HG02759 (cell line): ENCODE measurements around the gene ERC2.

Experiments
- ATAC-seq: cut with Tn5 transposase; IDR thresholded peaks from one replicate; pipeline ENCODE4 v1.9.1; 2021; ENCODE audit warnings: mild to moderate bottlenecking, moderate library complexity; ENCODE audit not compliant: unreplicated experiment

ERC2 gene

DNA sequence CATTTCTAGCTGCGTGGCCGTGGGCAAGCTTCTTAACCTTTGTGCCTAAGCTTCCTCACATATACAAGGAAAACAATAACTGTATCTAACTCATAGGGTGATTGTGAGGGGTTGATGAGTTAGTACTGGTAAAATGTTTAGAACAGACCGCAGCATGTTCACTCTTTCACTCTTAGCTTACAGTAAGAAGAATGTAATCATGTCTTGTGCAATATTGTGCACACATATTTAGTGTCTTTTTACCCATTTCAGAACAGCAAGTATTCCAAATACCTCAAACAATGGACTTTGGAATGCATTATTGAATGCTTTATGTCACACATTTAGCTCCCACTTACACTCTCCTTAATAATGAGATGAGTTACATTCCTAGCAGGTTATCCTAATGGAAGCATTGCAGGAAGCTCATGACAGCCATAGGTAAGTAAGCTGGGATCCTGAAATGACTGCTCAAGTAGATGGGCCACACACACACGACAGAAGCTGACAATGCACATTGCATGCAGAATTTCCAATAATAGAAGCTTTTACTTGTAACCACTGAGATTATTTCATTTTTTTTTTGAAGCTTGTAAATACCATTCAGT, 512.3 kb downstream of the ERC2 start:
- no peak for ATAC-seq

DNA sequence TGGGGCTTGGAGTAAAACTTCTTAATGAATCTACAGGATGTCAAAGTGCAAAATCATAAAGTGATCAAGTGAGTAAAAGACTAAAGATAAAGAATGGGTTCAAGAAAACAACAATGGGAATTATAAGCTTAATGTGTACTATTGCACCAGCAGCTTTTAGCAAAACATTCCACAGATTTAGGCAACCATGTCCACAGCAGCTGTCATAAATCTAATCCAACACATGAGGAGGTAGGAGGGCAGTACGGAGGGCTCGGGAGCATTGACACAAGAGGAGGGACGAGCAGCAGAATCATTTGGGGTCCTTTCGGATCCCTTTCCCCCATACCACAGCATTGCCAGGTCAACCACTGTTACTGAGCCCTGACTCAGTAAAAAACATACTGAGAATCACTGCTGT, 516.9 kb downstream of the ERC2 start:
- ATAC-seq: no peak

DNA sequence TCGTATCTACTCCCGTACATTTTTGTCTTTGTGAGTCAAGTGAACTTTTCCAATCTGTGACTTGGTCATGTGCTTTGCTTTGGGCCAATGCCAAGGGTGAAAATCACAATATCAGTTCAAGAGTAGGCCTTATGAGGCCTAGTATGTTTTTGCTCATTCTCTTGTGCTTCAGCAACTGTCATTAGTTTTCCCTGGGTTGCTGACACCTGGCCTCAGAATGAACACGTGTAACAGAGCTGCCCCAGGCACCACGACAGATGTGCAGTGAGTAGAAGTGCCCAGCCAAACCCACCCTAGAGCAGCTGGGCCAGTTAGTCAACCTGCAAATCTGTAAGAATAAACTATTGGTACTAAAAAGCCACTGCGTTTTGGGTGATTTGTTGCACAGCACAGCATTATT, 520.9 kb downstream of the ERC2 start:
- ATAC-seq: no peak

DNA sequence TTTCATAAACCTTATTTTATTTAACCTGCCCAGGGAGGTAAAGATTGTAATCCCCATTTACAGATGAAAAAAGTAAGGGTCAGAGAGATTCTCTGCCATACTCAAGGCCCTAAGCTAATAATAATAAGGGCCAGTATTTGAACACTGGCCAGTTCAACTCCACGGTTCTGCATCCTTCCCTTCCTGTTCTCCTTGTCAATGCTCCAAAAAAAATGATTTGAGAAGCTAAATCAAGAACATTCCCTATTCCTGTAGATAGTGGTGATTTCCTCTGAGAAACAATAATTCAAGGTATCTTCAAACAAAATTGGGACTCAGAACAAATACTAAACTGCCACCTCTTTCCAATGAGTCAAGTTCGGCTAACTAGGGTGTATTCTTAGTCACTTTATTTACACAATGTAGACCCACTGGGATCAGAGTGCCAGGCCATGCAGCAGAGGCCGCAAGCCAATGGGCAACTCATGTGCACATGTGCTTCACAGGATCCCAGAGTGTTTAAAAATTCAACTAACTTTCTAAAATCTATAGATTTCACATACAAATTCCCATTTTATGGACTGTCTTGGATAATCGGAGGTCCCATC, 521.6 kb downstream of the ERC2 start:
- ATAC-seq: no peak

- ATAC-seq: no peak
Measured at GRCh38 chr3:55942868-55943267, 525.4 kb downstream of the ERC2 start.

DNA sequence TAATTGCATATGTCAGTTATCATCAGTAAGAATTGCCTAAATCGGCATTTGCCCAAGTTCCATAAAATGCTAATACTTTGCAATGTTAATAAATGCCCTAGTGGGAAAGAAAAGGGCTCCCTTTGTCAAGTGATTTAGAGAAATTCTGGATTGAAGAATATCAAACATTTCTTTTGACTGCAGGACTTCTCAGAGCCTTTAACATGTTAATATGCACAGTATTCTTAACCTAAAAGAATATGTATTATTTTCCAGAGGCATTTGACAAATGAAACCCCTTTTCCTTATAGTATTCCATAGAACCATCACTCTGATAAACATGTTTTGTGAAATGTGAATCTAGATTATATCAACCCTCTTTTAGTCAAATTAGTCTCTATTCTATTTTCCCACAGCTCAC, 529.0 kb downstream of the ERC2 start:
- no peak for ATAC-seq

GRCh38 chr3:55937301-55937700, 531.0 kb downstream of the ERC2 start:
- no peak for ATAC-seq

GRCh38 chr3:55936549-55937052, 531.7 kb downstream of the ERC2 start:
- no peak for ATAC-seq

DNA sequence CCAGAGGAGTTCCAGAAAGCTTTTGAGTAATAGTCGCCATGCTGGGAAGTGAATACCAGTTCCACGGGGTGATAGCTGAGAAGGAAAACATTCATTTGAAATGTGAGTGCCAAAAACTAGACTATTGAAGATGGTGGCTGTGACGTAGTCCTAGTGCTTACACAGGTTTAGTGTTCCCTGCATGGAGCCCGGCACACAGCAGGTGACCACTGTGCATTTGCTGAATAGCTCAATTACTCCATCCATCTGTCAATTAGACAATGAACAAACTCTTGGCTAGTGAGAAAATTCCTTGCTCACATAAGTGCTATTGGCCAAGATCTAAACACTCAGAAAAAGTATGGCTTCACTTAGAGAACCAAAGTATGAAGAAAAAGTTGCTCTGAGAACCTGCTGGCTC, 533.0 kb downstream of the ERC2 start:
- ATAC-seq: no peak

DNA sequence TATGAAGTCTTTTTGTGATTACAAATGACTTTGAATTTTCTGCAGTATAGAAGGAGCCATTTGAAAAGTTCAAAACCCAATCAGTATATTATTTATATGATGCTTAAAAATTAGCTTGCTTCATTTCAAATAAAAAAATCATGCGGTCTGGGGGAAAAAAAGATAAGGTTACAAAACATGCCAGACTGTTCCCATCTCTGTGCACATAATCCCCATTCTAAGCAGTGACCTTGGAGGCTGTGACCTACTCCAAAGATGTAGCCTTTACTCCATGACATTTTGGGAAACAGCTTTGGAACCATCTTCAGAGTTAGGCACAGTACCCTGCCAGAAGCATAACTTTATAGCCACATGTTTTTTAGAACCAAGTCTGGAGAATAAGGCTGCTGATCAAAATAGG, 533.5 kb downstream of the ERC2 start:
- ATAC-seq: no peak

DNA sequence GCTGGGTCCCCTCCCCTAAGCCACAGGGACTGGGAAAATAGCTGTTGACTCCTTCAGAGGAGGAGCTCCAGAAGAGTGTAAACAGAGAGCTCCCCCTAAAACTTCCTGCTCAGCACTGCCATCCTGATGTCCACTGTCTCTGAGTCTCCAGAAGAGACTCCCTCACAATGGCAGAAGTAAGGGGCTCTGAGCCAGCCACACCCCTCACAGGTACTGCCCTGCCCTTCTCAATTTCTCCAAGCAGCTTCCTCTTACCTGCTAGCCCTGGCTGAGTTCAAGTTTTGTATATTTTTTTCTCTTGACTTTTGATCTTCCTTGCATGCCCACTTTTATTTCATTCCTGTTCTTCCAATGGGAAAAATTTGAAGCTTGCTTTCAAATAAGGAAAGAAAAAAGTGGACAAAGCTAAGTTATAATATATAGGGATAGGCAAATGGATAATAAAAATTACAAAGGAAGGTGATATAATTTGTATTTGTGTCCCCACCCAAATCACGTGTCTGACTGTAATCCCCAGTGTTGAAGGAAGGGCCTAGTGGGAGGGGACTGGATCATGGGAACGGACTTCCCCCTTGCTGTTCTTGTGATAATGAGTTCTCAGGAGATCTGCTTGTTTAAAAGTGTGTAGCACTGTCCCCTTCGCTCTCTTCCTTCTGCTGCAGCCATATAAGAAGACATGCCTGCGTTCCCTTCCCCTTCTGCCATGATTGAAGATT, 539.0 kb downstream of the ERC2 start:
- no peak for ATAC-seq

DNA sequence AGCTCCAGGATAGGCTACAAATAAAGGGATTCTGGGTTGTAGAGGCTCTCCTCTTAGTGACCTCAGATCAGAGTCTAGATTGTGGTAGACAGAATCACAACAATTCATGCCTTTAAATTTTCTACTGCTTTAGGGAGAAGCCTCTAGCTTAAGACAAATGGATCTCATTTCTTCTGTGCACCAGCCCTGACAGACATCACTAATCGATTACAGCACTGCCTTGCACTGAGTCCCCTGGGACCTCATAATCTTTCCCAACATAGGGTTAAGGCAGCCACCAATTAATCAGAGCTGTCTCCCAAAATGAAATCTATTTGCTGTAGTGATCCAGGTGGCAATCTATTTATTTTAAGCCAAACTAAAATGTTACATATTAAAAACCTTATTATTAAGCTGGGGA, 544.6 kb downstream of the ERC2 start:
- no peak for ATAC-seq

DNA sequence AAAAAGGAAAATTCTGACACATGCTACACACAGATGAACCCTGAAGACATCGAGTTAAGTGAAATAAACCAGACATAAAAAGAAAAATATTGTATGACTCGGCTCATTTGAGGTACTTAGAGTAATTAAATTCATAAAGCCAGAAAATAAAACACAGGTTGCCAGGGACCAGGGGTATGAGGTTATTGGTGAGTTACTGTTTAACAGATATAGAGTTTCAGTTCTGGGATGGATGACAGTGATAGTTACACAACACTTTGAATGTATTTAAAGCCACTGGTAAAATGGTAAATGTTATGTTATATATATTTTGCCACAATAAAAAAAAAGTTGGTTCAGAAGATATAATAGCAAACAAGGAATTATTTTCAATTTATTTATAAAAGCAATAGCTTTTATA, 545.1 kb downstream of the ERC2 start:
- no peak for ATAC-seq

GRCh38 chr3:55912880-55913279, 555.4 kb downstream of the ERC2 start:
- ATAC-seq: no peak

- ATAC-seq: no peak
Measured at GRCh38 chr3:55911266-55911665, 557.0 kb downstream of the ERC2 start.

DNA sequence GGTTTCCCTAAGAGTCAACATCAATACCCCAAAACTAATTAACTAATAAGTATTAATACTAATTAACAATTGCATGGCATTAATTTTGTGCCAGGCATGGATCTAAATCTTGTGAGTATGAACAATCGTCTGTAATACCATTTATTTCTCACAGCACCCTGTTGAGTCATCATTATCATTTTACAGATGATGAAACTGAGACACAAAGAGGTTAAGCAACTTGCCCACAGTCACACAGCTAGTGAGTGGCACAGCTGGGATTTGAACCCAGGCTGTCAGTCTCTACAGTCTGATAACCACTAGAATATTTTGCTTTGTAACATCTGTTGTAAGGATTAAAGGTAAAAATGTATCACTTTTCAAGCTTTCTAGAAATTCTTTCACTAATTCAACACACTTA, 557.7 kb downstream of the ERC2 start:
- ATAC-seq: no peak

DNA sequence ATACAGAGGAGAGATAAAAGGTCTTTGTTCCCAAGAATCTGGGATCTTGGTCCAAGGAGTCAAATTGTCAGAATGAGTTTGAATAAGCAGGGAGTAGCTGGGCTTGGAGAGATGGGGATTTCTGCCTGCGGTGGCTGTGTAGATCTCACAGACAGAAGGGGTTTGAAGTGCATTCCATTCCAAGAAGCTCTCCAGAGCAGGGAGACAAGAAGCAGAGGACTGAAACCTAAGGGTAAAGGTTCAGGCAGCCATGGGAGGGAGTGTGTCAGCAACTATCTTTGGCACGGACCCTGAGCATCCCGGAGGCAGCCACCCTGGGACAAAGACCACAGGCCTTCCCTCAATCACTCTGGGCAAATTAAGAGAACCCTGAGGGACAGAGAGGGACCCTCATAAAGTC, 558.9 kb downstream of the ERC2 start:
- no peak for ATAC-seq

DNA sequence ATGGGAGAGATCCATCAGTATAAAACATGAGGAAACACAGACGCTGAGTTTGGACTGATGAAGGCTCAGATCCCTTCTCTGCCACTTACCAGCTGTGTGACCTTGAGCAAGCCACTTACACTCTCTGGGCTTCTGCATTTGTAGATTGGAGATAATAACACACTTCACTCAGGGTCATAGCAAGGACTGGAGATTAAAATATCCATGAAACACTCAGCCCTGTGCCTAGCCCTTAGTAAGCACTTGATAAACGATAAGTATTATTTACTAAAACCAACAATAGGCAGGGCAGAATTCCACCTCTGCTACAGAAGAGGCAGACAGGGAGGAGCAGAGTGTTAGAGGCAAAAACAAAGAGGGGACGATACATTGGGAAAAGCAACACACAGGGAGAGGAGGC, 560.7 kb downstream of the ERC2 start:
- no peak for ATAC-seq

- ATAC-seq: no peak
Measured at GRCh38 chr3:55906896-55907295, 561.4 kb downstream of the ERC2 start.

DNA sequence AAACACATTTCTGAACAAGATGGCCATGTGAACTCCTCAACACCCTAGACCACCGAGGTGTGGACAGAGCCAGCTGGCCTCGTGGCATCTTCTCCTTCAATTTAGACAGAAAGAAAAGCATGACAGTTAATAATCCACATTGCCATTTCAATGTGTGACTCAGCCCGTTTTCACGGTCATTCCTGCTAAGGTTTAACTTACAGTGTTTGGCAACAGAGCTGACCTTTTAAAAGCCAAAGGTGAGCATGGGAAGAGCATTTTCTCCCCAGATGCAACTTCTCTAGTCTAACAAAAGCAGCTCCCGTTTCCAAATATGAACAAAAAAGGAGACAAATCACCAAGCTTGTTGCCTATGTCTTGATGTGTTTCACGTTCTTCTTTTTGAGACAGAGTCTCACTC, 563.6 kb downstream of the ERC2 start:
- ATAC-seq: no peak

- no peak for ATAC-seq
Measured at GRCh38 chr3:55903680-55904079, 564.6 kb downstream of the ERC2 start.

- no peak for ATAC-seq
Measured at GRCh38 chr3:55902221-55902900, 565.9 kb downstream of the ERC2 start.
